Measurements from ENCODE around the gene DKK2. TPM values are rescaled to one million over a fixed set of nuclear protein-coding genes. Genes with fewer than 3 reads are reported as not detected.
"Not testable (repeated sequence)": the region's sequence is repeated elsewhere in the genome, so short reads cannot be mapped to it uniquely, and the experiment has no call there.

The DKK2 gene
- total RNA-seq, 4 donors from 2014 or later: 0.53 to 4.1 (median 0.67) TPM; not detected in 1

DNA sequence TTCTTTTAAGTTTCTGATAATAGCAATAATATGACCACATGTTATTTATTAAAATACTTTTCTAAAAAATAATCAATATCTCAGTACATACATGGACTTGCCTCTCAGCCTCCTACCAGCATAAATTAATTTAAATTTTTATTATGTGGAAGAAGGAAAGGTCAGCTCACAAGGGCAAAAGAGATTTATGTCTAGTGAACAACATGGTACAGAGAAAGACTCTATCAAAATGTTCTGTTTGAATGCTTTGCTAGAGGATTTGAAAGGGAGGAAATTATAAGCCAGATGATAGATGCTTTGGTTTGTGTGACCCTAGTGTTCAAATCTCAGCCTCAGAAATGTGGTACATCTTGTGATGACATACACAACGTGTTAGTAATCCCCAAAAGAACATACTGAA, 94.3 kb downstream of the DKK2 start:
- H3K4me1 ChIP-seq: no peaks in the 10 kb centered on the region
- TF ChIP-seq CTCF (IDR thresholded peaks at IDR 0.05): no peak
- no peak for TF ChIP-seq POLR2A (IDR thresholded peaks at IDR 0.05)
- no peak for DNase-seq
- no peak overlapping the region for H3K4me3 ChIP-seq
- no peaks in the 10 kb centered on the region for H3K9me3 ChIP-seq
- H3K36me3 ChIP-seq: no peaks in the 10 kb centered on the region
- no peak overlapping the region for H3K27ac ChIP-seq
- no peaks in the 10 kb centered on the region for H3K27me3 ChIP-seq

GRCh38 chr4:106930522-106930921, 105.6 kb downstream of the DKK2 start:
- Histone ChIP-seq H3K9me3 (no peaks in the 10 kb centered on the region), H3K27me3 (no peaks in the 10 kb centered on the region), H3K36me3 (no peaks in the 10 kb centered on the region), H3K4me3 (no peak overlapping the region), H3K27ac (no peak overlapping the region), H3K4me1 (no peaks in the 10 kb centered on the region)
- DNase-seq: no peak
- TF ChIP-seq CTCF (IDR thresholded peaks at IDR 0.05): no peak
- TF ChIP-seq POLR2A (IDR thresholded peaks at IDR 0.05): no peak

DNA sequence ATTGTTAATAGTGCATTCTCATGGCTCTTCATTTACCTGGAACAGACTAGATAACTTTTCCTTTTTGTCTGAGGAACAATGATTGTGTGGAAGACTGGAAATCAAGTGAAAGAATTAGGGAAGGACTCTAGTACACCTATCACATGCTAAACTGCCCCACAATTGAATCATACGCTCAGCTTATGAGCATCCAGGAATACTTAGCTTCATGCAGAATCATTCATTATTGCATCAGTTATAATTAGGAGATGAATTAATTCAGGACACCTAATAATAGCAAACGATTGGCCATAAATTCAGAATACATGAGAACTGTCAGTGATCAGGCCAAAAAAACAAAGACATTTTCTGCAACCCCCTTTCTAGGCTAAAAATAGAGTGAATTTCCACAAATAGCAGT, 106.9 kb downstream of the DKK2 start:
- H3K4me1 ChIP-seq: no peaks in the 10 kb centered on the region
- DNase-seq: no peak
- H3K9me3 ChIP-seq: no peaks in the 10 kb centered on the region
- no peak for TF ChIP-seq POLR2A (IDR thresholded peaks at IDR 0.05)
- TF ChIP-seq CTCF (IDR thresholded peaks at IDR 0.05): no peak
- H3K4me3 ChIP-seq: no peak overlapping the region
- no peak overlapping the region for H3K27ac ChIP-seq
- H3K27me3 ChIP-seq: no peaks in the 10 kb centered on the region
- no peaks in the 10 kb centered on the region for H3K36me3 ChIP-seq

- no peak for DNase-seq
- no peak overlapping the region for H3K27ac ChIP-seq
- no peak for TF ChIP-seq POLR2A (IDR thresholded peaks at IDR 0.05)
- no peak for TF ChIP-seq CTCF (IDR thresholded peaks at IDR 0.05)
These were observed 121.9 kb downstream of the DKK2 start for GRCh38 chr4:106914223-106914622.

GRCh38 chr4:106909486-106910188, 126.5 kb downstream of the DKK2 start:
- H3K4me1 ChIP-seq: no peaks in the 10 kb centered on the region
- H3K27me3 ChIP-seq: no peaks in the 10 kb centered on the region
- no peak overlapping the region for H3K4me3 ChIP-seq
- no peaks in the 10 kb centered on the region for H3K9me3 ChIP-seq
- H3K27ac ChIP-seq: no peak overlapping the region
- DNase-seq: no peak
- TF ChIP-seq CTCF (IDR thresholded peaks at IDR 0.05) (no peak), POLR2A (IDR thresholded peaks at IDR 0.05) (no peak)
- no peaks in the 10 kb centered on the region for H3K36me3 ChIP-seq

More at GRCh38 chr4:106914223-106914622, 121.9 kb downstream of the DKK2 start:
- Histone ChIP-seq H3K27me3 (no peaks in the 10 kb centered on the region), H3K4me1 (no peaks in the 10 kb centered on the region), H3K9me3 (no peaks in the 10 kb centered on the region), H3K36me3 (no peaks in the 10 kb centered on the region), H3K4me3 (no peak overlapping the region)

DNA sequence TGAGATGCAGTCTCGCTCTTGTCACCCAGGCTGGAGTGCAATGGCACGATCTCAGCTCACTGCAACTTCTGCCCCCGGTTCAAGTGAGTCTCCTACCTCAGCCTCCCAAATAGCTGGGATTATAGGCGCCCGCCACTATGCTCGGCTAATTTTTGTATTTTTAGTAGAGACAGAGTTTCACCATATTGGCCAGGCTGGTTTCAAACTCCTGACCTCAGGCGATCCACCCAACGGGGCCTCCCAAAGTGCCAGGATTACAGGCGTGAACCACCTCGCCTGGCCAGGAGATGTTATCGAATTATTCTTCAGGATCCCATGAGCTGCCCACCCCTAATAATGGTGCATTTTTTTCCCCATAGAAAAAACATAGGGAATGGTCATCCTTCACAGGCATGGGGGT, 128.1 kb downstream of the DKK2 start:
- H3K4me1 ChIP-seq, H3K27me3 ChIP-seq, H3K9me3 ChIP-seq, H3K36me3 ChIP-seq, DNase-seq, H3K27ac ChIP-seq, H3K4me3 ChIP-seq: not testable (repeated sequence)
